Measurements from ENCODE around the gene EHD4. TPM values are rescaled to one million over a fixed set of nuclear protein-coding genes. Genes with fewer than 3 reads are reported as not detected.

EHD4 gene
- polyA plus RNA-seq, 3 donors = 12.8 to 16.0 (median 14.2) TPM

- Histone ChIP-seq H3K36me3 (replicated peaks in 1 of 2; ENCODE audit: control insufficient read depth in 1 of 2, insufficient read depth in 2 of 2, low read length in 2 of 2) (no peaks in the 10 kb centered on the region), H3K4me2 (replicated peaks; ENCODE audit: extremely low read depth, low read length, poor library complexity, severe bottlenecking) (no peak overlapping the region), H2AFZ (ENCODE audit: insufficient read depth, low read depth, low read length, poor library complexity, severe bottlenecking) (no peak overlapping the region), H3K9ac (ENCODE audit: insufficient read depth, low read length, poor library complexity, severe bottlenecking) (no peak overlapping the region), H3K4me3 (replicated peaks in 1 of 3; ENCODE audit: low read depth in 2 of 3, low read length in 3 of 3) (no peak overlapping the region), H3K27me3 (ENCODE audit: control insufficient read depth in 2 of 2, insufficient read depth in 2 of 2, low read length in 2 of 2) (peaks cover 4 to 31% of the 10 kb centered on the region in 2 donors), H3K4me1 (ENCODE audit: control insufficient read depth in 1 of 2, insufficient read depth in 2 of 2, low read length in 2 of 2) (peaks cover 6 to 7% of the 10 kb centered on the region in 2 donors), H3K27ac (ENCODE audit: low read depth in 1 of 2, low read length in 2 of 2) (no peak overlapping the region), H3K79me2 (ENCODE audit: insufficient read depth, low read length) (no peaks in the 10 kb centered on the region), H4K20me1 (ENCODE audit: insufficient read depth, low read length) (no peaks in the 10 kb centered on the region), H3K9me3 (replicated peaks in 1 of 2; ENCODE audit: control insufficient read depth in 1 of 2, insufficient read depth in 1 of 2, low read length in 2 of 2) (no peaks in the 10 kb centered on the region)
- peaks cover 17% of the 10 kb centered on the region for H3K4me1 Mint-ChIP-seq
- H3K27ac Mint-ChIP-seq = peak overlapping the region in 1 of 7 donors; percentile 13
- H3K36me3 Mint-ChIP-seq = peaks cover 6 to 13% of the 10 kb centered on the region in 2 donors
- TF ChIP-seq, protein P1, sequence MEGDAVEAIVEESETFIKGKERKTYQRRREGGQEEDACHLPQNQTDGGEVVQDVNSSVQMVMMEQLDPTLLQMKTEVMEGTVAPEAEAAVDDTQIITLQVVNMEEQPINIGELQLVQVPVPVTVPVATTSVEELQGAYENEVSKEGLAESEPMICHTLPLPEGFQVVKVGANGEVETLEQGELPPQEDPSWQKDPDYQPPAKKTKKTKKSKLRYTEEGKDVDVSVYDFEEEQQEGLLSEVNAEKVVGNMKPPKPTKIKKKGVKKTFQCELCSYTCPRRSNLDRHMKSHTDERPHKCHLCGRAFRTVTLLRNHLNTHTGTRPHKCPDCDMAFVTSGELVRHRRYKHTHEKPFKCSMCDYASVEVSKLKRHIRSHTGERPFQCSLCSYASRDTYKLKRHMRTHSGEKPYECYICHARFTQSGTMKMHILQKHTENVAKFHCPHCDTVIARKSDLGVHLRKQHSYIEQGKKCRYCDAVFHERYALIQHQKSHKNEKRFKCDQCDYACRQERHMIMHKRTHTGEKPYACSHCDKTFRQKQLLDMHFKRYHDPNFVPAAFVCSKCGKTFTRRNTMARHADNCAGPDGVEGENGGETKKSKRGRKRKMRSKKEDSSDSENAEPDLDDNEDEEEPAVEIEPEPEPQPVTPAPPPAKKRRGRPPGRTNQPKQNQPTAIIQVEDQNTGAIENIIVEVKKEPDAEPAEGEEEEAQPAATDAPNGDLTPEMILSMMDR (IDR thresholded peaks at IDR 0.05) = no peak
- 98% methylated on average over 5 of the region's 7 CpGs for WGBS (ENCODE audit: insufficient coverage)
- peaks cover 0 to 5% (median 0%) of the 10 kb centered on the region in 7 donors for H3K9me3 Mint-ChIP-seq
- peaks cover 26 to 33% (median 31%) of the 10 kb centered on the region in 3 donors for H3K27me3 Mint-ChIP-seq (ENCODE audit: low read depth in 3 of 3)
- intact Hi-C loops (cut with micrococcal nuclease) = no loop called here
- H3K4me3 Mint-ChIP-seq = no peak overlapping the region
- no peak for DNase-seq
Observed at GRCh38 chr15:41884458-41884857, 87.9 kb downstream of the EHD4 start.

DNA sequence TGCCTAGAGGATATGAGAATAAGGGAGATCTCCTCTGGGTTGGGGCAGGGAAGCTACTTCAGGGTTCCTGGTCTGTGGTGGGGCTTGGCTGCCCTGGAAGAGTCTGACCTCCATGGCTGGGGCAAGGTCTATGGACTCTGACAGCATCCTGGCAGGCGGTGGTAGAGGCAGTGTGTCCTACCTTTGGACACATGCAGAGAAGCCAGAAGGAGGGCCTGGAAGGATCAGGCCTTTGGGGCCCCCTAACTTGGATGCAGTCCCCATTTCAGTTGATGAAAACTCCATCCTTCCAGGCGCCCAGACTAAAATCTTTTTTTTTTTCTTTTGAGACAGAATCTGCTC lies 88.9 kb downstream of the EHD4 start:
- Mint-ChIP-seq H3K4me1 (peaks cover 12% of the 10 kb centered on the region), H3K36me3 (peaks cover 6 to 13% of the 10 kb centered on the region in 2 donors), H3K4me3 (no peak overlapping the region), H3K27ac (no peak overlapping the region), H3K9me3 (peaks cover 0 to 5% (median 0%) of the 10 kb centered on the region in 7 donors), H3K27me3 (ENCODE audit: low read depth in 3 of 3) (peaks cover 26 to 34% (median 31%) of the 10 kb centered on the region in 3 donors)
- peaks cover 4 to 31% of the 10 kb centered on the region in 2 donors for H3K27me3 ChIP-seq (ENCODE audit: control insufficient read depth in 2 of 2, insufficient read depth in 2 of 2, low read length in 2 of 2)
- intact Hi-C loops (cut with micrococcal nuclease) = no loop called here
- no peak overlapping the region for H3K27ac ChIP-seq (ENCODE audit: low read depth in 1 of 2, low read length in 2 of 2)
- no peak for DNase-seq
- WGBS (ENCODE audit: insufficient coverage) = 80% methylated on average over 2 of the region's 2 CpGs
- H3K36me3 ChIP-seq (replicated peaks in 1 of 2; ENCODE audit: control insufficient read depth in 1 of 2, insufficient read depth in 2 of 2, low read length in 2 of 2) = no peaks in the 10 kb centered on the region
- H3K4me1 ChIP-seq (ENCODE audit: control insufficient read depth in 1 of 2, insufficient read depth in 2 of 2, low read length in 2 of 2) = peaks cover under 1 to 3% of the 10 kb centered on the region in 2 donors
- H3K9ac ChIP-seq (ENCODE audit: insufficient read depth, low read length, poor library complexity, severe bottlenecking) = no peak overlapping the region
- H2AFZ ChIP-seq (ENCODE audit: insufficient read depth, low read depth, low read length, poor library complexity, severe bottlenecking) = no peak overlapping the region
- TF ChIP-seq, protein P1 (IDR thresholded peaks at IDR 0.05) = no peak
- no peaks in the 10 kb centered on the region for H3K79me2 ChIP-seq (ENCODE audit: insufficient read depth, low read length)
- H3K9me3 ChIP-seq (replicated peaks in 1 of 2; ENCODE audit: control insufficient read depth in 1 of 2, insufficient read depth in 1 of 2, low read length in 2 of 2) = no peaks in the 10 kb centered on the region
- no peaks in the 10 kb centered on the region for H4K20me1 ChIP-seq (ENCODE audit: insufficient read depth, low read length)
- no peak overlapping the region for H3K4me2 ChIP-seq (replicated peaks; ENCODE audit: extremely low read depth, low read length, poor library complexity, severe bottlenecking)
- H3K4me3 ChIP-seq (replicated peaks in 1 of 3; ENCODE audit: low read depth in 2 of 3, low read length in 3 of 3) = no peak overlapping the region

All from CD14-positive monocyte (primary cell).